COLO668 (cell line): Measurements from ENCODE around the gene MED8.

ENCODE experiments used
- DNase-seq: peaks from one replicate; lab custom pipeline; 2025; ENCODE audit not compliant: unreplicated experiment; lab: John Stamatoyannopoulos, UW

The MED8 gene

DNA sequence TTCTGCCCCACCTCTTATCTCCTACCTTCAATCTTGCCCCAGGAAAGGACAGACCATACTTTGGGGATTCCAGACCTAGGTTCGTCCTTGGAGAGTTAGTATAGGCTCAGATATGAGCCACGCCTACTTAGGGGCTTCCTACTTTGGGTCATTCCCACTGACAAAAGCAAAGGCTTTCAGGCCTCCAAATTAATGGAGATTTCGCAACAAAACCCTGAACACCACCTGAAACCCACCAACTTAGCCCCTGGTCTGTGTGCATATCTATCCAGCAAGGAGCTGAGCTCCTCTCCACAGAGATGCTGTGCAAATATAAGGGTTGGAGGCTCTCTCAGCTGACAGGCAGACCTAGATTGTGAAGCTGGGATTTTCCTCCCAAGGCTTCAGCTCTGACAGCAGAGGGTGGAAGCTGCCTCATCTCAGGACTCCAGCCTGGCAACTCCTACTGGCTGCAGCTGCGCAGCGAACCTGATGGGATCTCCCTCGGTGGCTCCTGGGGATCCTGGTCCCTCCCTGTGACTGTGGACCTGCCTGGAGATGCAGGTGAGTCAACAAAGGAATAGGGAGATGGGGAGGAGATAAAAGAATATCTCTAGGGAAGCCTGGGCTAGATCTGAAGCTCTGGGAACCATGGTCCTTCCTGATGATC, 49.9 kb downstream of the MED8 start:
- DNase-seq: no peak

DNA sequence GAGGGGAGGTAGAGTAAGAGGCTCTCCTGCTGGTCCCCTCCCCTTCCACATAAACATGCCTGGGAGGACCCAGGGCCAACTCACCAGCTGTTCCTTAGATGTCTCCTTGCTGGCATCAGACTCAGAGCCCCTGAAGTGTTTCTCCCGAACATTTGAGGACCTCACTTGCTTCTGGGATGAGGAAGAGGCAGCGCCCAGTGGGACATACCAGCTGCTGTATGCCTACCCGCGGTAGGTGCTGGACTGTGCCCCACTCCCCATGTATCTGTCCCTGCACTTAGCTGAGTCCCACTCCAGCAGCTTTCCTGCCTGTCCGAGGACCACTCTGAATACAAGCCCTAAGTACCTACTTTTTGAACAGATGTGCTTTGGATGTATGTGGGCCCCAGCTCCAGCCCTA, 51.6 kb downstream of the MED8 start:
- DNase-seq: no peak

DNA sequence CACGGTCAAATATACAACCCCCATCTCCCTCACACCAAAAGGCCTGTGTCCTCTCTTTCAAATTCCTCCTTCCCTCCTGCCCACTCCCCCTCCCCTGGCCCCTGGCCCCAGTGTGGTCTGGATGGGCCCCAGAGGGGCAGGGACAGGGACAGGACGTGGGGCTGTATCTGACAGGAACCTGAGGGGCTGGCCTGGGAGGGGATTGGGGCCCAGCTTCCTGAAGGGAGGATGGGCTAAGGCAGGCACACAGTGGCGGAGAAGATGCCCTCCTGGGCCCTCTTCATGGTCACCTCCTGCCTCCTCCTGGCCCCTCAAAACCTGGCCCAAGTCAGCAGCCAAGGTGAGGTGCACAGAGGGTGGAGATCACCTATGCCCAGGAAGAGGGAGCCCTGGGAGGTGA, 52.0 kb downstream of the MED8 start, which contains the start of gene MPL:
Gene MPL, plus strand, starts transcription at position 231 of the 400 bp plus-strand sequence. Its CDS starts 31 bp downstream, at position 262.
- DNase-seq: no peak

DNA sequence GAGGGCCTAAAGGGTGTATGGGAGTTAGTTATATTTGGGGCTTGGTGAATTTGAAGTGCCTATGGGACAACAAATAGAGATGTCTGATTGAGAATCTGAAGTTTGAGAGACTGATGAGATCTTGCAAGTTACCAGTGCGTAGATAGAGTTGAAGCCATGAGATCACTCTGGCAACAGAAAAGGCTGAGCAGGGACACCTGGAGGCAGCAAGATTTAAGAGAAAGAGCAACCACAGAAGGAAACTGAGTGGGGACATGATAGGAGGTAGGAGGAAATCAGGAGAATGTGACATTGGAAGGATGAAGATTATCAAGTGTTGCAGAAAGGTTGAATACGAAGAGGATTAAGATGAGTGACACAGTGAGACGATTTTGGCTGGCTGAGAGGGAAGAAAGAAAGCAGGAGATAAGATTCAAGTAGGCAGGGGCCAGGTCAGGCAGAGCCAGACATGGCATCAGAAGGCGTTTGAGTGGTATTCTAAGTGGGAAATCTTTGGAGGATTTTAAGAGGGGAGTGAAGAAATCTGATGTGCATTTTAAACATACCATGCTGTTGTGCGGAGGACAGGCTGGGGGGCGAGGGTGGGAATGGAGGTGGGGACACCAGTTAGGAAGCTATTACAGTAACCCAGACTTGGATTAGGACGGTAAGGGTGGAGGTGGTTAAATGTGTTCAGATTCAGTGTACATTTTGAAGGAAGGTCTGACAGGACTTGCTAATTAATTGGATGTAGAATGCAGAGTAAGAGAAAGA, 55.0 kb downstream of the MED8 start:
- no peak for DNase-seq
